Endothelial cell of umbilical vein (primary cell): ENCODE measurements around the gene PCLO. TPM values are rescaled to one million over a fixed set of nuclear protein-coding genes. Genes with fewer than 3 reads are reported as not detected.

Source experiments
- BruUV-seq: library from RNA; stranded (reverse); fragments of 400-500 nt; replicated peaks from 2 replicates; lab custom pipeline; 2021; lab: Mats Ljungman, UMichigan
- CTCF ChIA-PET: fragments of 300-600, 350-600 bp; sonication (Branson Sonifier 250); formaldehyde crosslinking; loops from one replicate; lab custom pipeline; 2021; ENCODE audit warnings: antibody characterized with exemption, inconsistent platforms; lab: Charles Lee
- POLR2A ChIA-PET: fragments of 300-600, 350-600 bp; sonication (Branson Sonifier 250); formaldehyde crosslinking; loops from one replicate; lab custom pipeline; 2021; ENCODE audit warnings: antibody characterized with exemption, inconsistent platforms; lab: Charles Lee
- DNase-seq: peaks from one replicate; pipeline ENCODE4 v3.0.0-alpha.2; 2011; ENCODE audit warnings: low read depth, low spot score
- FAIRE-seq: peaks from 2 replicates; lab custom pipeline; 2011; peaks lifted over from hg19 to GRCh38; lab: Jason Lieb, UNC
- H2AFZ ChIP-seq: 2 replicates; pipeline ENCODE4 v1.6.0; 2012; ENCODE audit warnings: low read depth, low read length, control low read depth, inconsistent platforms
- H3K27ac ChIP-seq: 2 replicates; pipeline ENCODE4 v1.5.1; 2011; ENCODE audit warnings: low read depth, mild to moderate bottlenecking, control low read depth, low read length, moderate library complexity; ENCODE audit not compliant: insufficient read depth
- H3K27me3 ChIP-seq, 2 experiments: 2 replicates each; pipeline versions ENCODE4 v1.6.0 to v1.6.1; 2011; ENCODE audit warnings: low read length in 2 of 2, mixed read lengths in 1 of 2; ENCODE audit not compliant: control insufficient read depth in 2 of 2, insufficient read depth in 2 of 2
- H3K36me3 ChIP-seq, 2 experiments: 2 replicates in 1 of 2; 3 replicates in 1 of 2; pipeline ENCODE4 v1.5.1; 2011; ENCODE audit warnings: low read length in 2 of 2, mild to moderate bottlenecking in 1 of 2, moderate library complexity in 1 of 2; ENCODE audit not compliant: control insufficient read depth in 2 of 2, insufficient read depth in 2 of 2; ENCODE audit errors: extremely low read depth in 1 of 2
- H3K4me1 ChIP-seq: 3 replicates; pipeline ENCODE4 v1.5.1; 2011; ENCODE audit warnings: mild to moderate bottlenecking, low read length; ENCODE audit not compliant: control insufficient read depth, insufficient read depth; ENCODE audit errors: extremely low read depth
- H3K4me2 ChIP-seq: 2 replicates; pipeline ENCODE4 v1.6.1; 2011; ENCODE audit warnings: low read length, control low read depth, mixed read lengths; ENCODE audit not compliant: insufficient read depth
- H3K4me3 ChIP-seq, 3 experiments: fragments of 200-600 bp in 1 of 3; sonication (generic), shearing (Covaris generic) in 1 of 3; replicated peaks in 1 of 3; 2 replicates each; pipeline ENCODE4 v1.5.1; 2011 to 2016; ENCODE audit warnings: control low read depth in 3 of 3, low read length in 3 of 3, mild to moderate bottlenecking in 2 of 3, inconsistent platforms in 1 of 3, low read depth in 1 of 3, moderate library complexity in 1 of 3; ENCODE audit not compliant: insufficient read depth in 1 of 3
- H3K79me2 ChIP-seq: 2 replicates; pipeline ENCODE4 v1.6.0; 2012; ENCODE audit warnings: low read length, inconsistent platforms; ENCODE audit not compliant: control insufficient read depth, insufficient read depth
- H3K9ac ChIP-seq: replicated peaks from 2 replicates; pipeline ENCODE3; 2011; ENCODE audit warnings: low read length, control low read depth; ENCODE audit not compliant: insufficient read depth; ENCODE audit errors: extremely low read depth
- H3K9me1 ChIP-seq: replicated peaks from 3 replicates; pipeline ENCODE4 v1.6.0; 2011; ENCODE audit warnings: mild to moderate bottlenecking, low read length; ENCODE audit not compliant: control insufficient read depth, insufficient read depth; ENCODE audit errors: extremely low read depth
- H3K9me3 ChIP-seq: replicated peaks from 2 replicates; pipeline ENCODE4 v1.5.1; 2012; ENCODE audit warnings: low read length, inconsistent platforms; ENCODE audit not compliant: control insufficient read depth, insufficient read depth
- H4K20me1 ChIP-seq: replicated peaks from 2 replicates; pipeline ENCODE3; 2011; ENCODE audit warnings: mild to moderate bottlenecking, low read length; ENCODE audit not compliant: control insufficient read depth, insufficient read depth; ENCODE audit errors: extremely low read depth
- FOS ChIP-seq: IDR thresholded peaks from 2 replicates; pipeline ENCODE4 v1.6.1; 2011; ENCODE audit warnings: mild to moderate bottlenecking, low read length, moderate library complexity, borderline replicate concordance; ENCODE audit not compliant: insufficient read depth
- GATA2 ChIP-seq: IDR thresholded peaks from 2 replicates; pipeline ENCODE4 v1.7.0; 2011; ENCODE audit warnings: low read depth, mild to moderate bottlenecking, moderate library complexity, mixed read lengths, low read length; ENCODE audit not compliant: insufficient read length, insufficient read depth
- JUN ChIP-seq: IDR thresholded peaks from 2 replicates; pipeline ENCODE4 v1.6.1; 2011; ENCODE audit warnings: borderline replicate concordance, low read depth; ENCODE audit not compliant: insufficient read length, insufficient read depth
- POLR2A ChIP-seq: IDR thresholded peaks from 2 replicates; pipeline ENCODE4 v1.6.1; 2012; ENCODE audit warnings: low read depth, mild to moderate bottlenecking, control low read depth, low read length
- POLR2AphosphoS5 ChIP-seq: IDR thresholded peaks from 2 replicates; pipeline ENCODE4 v1.6.1; 2012; ENCODE audit warnings: low read depth, mild to moderate bottlenecking, control low read depth, low read length, moderate library complexity; ENCODE audit not compliant: insufficient read depth
- dilution Hi-C: fragments of 300-500 bp; cut with MboI; formaldehyde crosslinking; loops from one replicate; pipeline ENCODE4 v1.15.0; 2019; ENCODE audit warnings: low sequenced_read_pairs; ENCODE audit not compliant: extremely low pct_ligation_motif_present
- intact Hi-C: fragments of 100-400 bp; cut with micrococcal nuclease; formaldehyde crosslinking; loops from one replicate; pipeline ENCODE4 v1.10.0; 2022
- polyA plus RNA-seq, 4 experiments: library from polyadenylated mRNA; depleted of rRNA in 3 of 4; stranded (reverse) in 3 of 4; unstranded in 1 of 4; fragments of >200 nt; gene quantifications; 2 replicates each; pipeline versions ENCODE4 v1.2.1 to v1.2.3, GENCODE V29; 2011 to 2012; ENCODE audit warnings: missing spikeins in 1 of 4
- total RNA-seq: library from RNA; stranded (reverse); gene quantifications from 2 replicates; pipeline ENCODE4 v1.2.3, GENCODE V29; 2021
- TF ChIP-seq, protein P1 (sequence below), 2 donors: IDR thresholded peaks; 1 replicate in 1 of 2; 2 replicates in 1 of 2; pipeline ENCODE4 v1.5.1; 2011; ENCODE audit warnings: low read length in 2 of 2, mild to moderate bottlenecking in 2 of 2, moderate library complexity in 2 of 2, control low read depth in 1 of 2, inconsistent platforms in 1 of 2, low read depth in 1 of 2; ENCODE audit not compliant: insufficient read depth in 1 of 2; ENCODE audit errors: extremely low read depth in 1 of 2

PCLO gene
- total and polyA plus RNA-seq, 2 donors (not counting 3 experiments of a cell fraction or from before 2014, with no cell fraction given) = 0.04 to 0.75 TPM

DNA sequence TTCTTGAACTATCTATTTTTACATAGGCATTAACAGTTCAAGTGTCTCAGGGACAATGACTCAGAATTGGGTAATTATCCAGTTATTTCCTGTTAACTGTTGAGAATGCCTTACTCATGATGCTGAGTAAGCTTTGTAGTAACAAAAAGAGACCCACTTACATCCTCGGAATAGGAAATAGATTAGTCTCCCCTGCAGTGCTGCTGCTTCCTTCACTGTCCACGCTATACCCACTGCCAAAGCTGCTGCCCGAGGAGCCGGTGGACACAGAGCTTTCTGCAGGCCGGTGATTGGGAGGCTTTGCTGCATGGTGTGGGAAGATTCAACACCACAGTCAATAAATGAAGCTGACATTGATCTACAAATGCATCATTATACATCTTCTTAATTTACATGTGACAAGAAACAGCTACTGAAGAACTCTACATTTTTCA is 357.1 kb downstream of the PCLO start:
- no peaks in the 10 kb centered on the region for H3K27me3 ChIP-seq
- intact Hi-C loops = loop anchor here (1.0 to 10.0 kb wide), 3 partner anchors 54 to 659 kb away; no protein-coding TSS in a partner anchor
- ChIA-PET POLR2A (no interaction called here), CTCF (interaction anchor here (1.3 kb wide), 1 partner anchor 66 kb away, joined by 3 read pairs; no protein-coding TSS in a partner anchor)
- H3K9me3 ChIP-seq = no peaks in the 10 kb centered on the region
- no peak overlapping the region for H3K9ac ChIP-seq
- peak overlapping the region; percentile 89 for H3K4me2 ChIP-seq
- peak overlapping the region; percentile 76 for H3K27ac ChIP-seq
- H3K4me1 ChIP-seq = peaks cover 13% of the 10 kb centered on the region
- H3K36me3 ChIP-seq = no peaks in the 10 kb centered on the region
- no peaks in the 10 kb centered on the region for H3K9me1 ChIP-seq
- FAIRE-seq = peak; percentile 86
- peak; percentile 98 for TF ChIP-seq FOS
- TF ChIP-seq, protein P1, sequence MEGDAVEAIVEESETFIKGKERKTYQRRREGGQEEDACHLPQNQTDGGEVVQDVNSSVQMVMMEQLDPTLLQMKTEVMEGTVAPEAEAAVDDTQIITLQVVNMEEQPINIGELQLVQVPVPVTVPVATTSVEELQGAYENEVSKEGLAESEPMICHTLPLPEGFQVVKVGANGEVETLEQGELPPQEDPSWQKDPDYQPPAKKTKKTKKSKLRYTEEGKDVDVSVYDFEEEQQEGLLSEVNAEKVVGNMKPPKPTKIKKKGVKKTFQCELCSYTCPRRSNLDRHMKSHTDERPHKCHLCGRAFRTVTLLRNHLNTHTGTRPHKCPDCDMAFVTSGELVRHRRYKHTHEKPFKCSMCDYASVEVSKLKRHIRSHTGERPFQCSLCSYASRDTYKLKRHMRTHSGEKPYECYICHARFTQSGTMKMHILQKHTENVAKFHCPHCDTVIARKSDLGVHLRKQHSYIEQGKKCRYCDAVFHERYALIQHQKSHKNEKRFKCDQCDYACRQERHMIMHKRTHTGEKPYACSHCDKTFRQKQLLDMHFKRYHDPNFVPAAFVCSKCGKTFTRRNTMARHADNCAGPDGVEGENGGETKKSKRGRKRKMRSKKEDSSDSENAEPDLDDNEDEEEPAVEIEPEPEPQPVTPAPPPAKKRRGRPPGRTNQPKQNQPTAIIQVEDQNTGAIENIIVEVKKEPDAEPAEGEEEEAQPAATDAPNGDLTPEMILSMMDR (IDR thresholded peaks at IDR 0.05; ENCODE audit: extremely low read depth in 1 of 2, insufficient read depth in 1 of 2, low read depth in 1 of 2, low read length in 2 of 2) = no peak
- TF ChIP-seq POLR2AphosphoS5 = peak; percentile 55
- peak; percentile 10 for TF ChIP-seq GATA2
- peak; percentile 99 for TF ChIP-seq JUN
- TF ChIP-seq POLR2A = no peak
- no peaks in the 10 kb centered on the region for H3K79me2 ChIP-seq
- dilution Hi-C loops = no loop called here
- H2AFZ ChIP-seq = peak overlapping the region; percentile 94
- BruUV-seq = no TSS peak
- H3K4me3 ChIP-seq = peak overlapping the region in 1 of 3 experiments; percentile 55
- no peaks in the 10 kb centered on the region for H4K20me1 ChIP-seq
- DNase-seq = peak; percentile 89
